ENCODE data around the gene RNF220. TPM values are rescaled to one million over a fixed set of nuclear protein-coding genes. Genes with fewer than 3 reads are reported as not detected.

RNF220 gene
- polyA plus RNA-seq, 1 of the 3 experiments (the other 2 are of a cell fraction) = 83.7 TPM

DNA sequence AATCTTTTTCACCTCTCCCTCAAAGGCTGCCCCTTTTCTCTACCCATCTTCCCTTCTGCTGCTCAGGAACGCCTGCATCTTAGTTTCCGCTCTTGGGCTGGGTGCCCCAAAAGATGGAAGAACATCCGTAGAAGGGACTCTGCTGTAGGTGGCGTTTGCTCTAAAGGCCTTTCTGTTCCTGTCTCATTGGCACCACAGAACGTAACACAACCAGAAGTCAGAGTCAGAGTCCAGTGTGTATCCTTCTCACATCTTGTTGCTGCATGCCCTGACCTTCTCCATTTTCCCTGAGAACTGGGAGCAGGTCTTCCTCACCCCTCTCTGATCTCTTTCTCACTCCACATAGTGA lies 103.3 kb downstream of the RNF220 start:
- no peaks in the 10 kb centered on the region for H3K36me3 ChIP-seq (replicated peaks in 1 of 2; ENCODE audit: control insufficient read depth in 1 of 2, insufficient read depth in 2 of 2, low read length in 1 of 2)
- ChIA-PET POLR2A (no interaction called here), CTCF (no interaction called here)
- WGBS (ENCODE audit: low lambda C conversion rate) = 70% methylated on average over 5 of the region's 5 CpGs
- peaks cover 0 to 9% of the 10 kb centered on the region in 2 experiments; a peak in 1 of 4 replicates for H3K4me1 ChIP-seq (ENCODE audit: control insufficient read depth in 1 of 2, insufficient read depth in 2 of 2, low read depth in 1 of 2, low read length in 1 of 2)
- DNase-seq = no peak
- TF ChIP-seq TAF1 (IDR thresholded peaks at IDR 0.05; ENCODE audit: borderline replicate concordance, low read depth, low read length) (no peak), RAD21 (IDR thresholded peaks at IDR 0.05; ENCODE audit: low read length) (no peak), GATA2 (CRISPR knock-in tag; IDR thresholded peaks at IDR 0.05) (no peak), FOSL2 (IDR thresholded peaks at IDR 0.05; ENCODE audit: borderline replicate concordance, low read depth) (no peak), IRF3 (IDR thresholded peaks at IDR 0.05; ENCODE audit: low read depth, low read length) (no peak), FOXM1 (IDR thresholded peaks at IDR 0.05; ENCODE audit: low read depth) (no peak), YY1 (IDR thresholded peaks at IDR 0.05; ENCODE audit: low read depth) (no peak), CHD2 (IDR thresholded peaks at IDR 0.05; ENCODE audit: low read length, partially characterized antibody) (no peak), USF2 (IDR thresholded peaks at IDR 0.05; ENCODE audit: borderline replicate concordance, low read depth, low read length) (no peak), SMC3 (IDR thresholded peaks at IDR 0.05; ENCODE audit: low read depth, low read length) (no peak), RCOR1 (IDR thresholded peaks at IDR 0.05; ENCODE audit: low read length) (no peak), MXI1 (IDR thresholded peaks at IDR 0.05; ENCODE audit: low read depth, low read length) (no peak), MEF2A (IDR thresholded peaks at IDR 0.05; ENCODE audit: borderline replicate concordance, low read depth) (no peak), JUND (IDR thresholded peaks at IDR 0.05) (no peak), TCF12 (IDR thresholded peaks at IDR 0.05) (no peak), EP300 (IDR thresholded peaks at IDR 0.05; ENCODE audit: borderline replicate concordance in 1 of 2, low read depth in 1 of 2, low read length in 1 of 2) (no peak), RFX5 (IDR thresholded peaks at IDR 0.05; ENCODE audit: low read length) (no peak)
- TF ChIP-seq, protein P1, sequence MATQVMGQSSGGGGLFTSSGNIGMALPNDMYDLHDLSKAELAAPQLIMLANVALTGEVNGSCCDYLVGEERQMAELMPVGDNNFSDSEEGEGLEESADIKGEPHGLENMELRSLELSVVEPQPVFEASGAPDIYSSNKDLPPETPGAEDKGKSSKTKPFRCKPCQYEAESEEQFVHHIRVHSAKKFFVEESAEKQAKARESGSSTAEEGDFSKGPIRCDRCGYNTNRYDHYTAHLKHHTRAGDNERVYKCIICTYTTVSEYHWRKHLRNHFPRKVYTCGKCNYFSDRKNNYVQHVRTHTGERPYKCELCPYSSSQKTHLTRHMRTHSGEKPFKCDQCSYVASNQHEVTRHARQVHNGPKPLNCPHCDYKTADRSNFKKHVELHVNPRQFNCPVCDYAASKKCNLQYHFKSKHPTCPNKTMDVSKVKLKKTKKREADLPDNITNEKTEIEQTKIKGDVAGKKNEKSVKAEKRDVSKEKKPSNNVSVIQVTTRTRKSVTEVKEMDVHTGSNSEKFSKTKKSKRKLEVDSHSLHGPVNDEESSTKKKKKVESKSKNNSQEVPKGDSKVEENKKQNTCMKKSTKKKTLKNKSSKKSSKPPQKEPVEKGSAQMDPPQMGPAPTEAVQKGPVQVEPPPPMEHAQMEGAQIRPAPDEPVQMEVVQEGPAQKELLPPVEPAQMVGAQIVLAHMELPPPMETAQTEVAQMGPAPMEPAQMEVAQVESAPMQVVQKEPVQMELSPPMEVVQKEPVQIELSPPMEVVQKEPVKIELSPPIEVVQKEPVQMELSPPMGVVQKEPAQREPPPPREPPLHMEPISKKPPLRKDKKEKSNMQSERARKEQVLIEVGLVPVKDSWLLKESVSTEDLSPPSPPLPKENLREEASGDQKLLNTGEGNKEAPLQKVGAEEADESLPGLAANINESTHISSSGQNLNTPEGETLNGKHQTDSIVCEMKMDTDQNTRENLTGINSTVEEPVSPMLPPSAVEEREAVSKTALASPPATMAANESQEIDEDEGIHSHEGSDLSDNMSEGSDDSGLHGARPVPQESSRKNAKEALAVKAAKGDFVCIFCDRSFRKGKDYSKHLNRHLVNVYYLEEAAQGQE (IDR thresholded peaks at IDR 0.05; ENCODE audit: low read depth, low read length) = no peak
- TF ChIP-seq, protein P2, sequence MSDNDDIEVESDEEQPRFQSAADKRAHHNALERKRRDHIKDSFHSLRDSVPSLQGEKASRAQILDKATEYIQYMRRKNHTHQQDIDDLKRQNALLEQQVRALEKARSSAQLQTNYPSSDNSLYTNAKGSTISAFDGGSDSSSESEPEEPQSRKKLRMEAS (IDR thresholded peaks at IDR 0.05; ENCODE audit: low read depth) = no peak
- no peak overlapping the region for H3K9ac ChIP-seq
- no peaks in the 10 kb centered on the region for H4K20me1 ChIP-seq (ENCODE audit: insufficient read depth)
- no peak overlapping the region for H3K4me3 ChIP-seq (ENCODE audit: low read depth in 2 of 2, low read length in 1 of 2)
- no peak overlapping the region for H2AFZ ChIP-seq (ENCODE audit: low read depth)
- H3K9me3 ChIP-seq = no peaks in the 10 kb centered on the region
- no peak overlapping the region for H3K27ac ChIP-seq (ENCODE audit: low read depth in 2 of 2, low read length in 1 of 2)
- peaks cover 40% of the 10 kb centered on the region; the same call in 1 of the 2 replicates for H3K27me3 ChIP-seq (ENCODE audit: insufficient read depth)
- H3K79me2 ChIP-seq (ENCODE audit: insufficient read depth) = no peaks in the 10 kb centered on the region
- H3K9me2 ChIP-seq = no peaks in the 10 kb centered on the region
- no peak overlapping the region for H3K4me2 ChIP-seq
- H3F3A ChIP-seq (replicated peaks; ENCODE audit: insufficient read depth) = no peaks in the 10 kb centered on the region

Data from SK-N-SH (cell line).